A549 treated with RU486 at 1 μM for 4 hours (cell line): ENCODE results near the gene TSPY4. TPM values are rescaled to one million over a fixed set of nuclear protein-coding genes. Genes with fewer than 3 reads are reported as not detected.

Experiments used
- total RNA-seq: library from RNA; stranded (reverse); fragments of 200-300 nt; extraction: Qiagen RNA extraction; gene quantifications from 5 replicates; pipeline ENCODE4 v1.2.3, GENCODE V29; 2022; ENCODE audit warnings: low read depth

Gene TSPY4
- not detected in 5 replicates for total RNA-seq

GRCh38 chrY:9337164-9337563 is at the start of gene TSPY4:
Gene TSPY4, plus strand, starts transcription at chrY:9337464. Its CDS starts 46 bp downstream, at chrY:9337510.

GRCh38 chrY:9357497-9357896 is 20.2 kb downstream of the TSPY4 start, which contains the start of gene TSPY8:
Gene TSPY8, plus strand, starts transcription at chrY:9357797. Its CDS starts 46 bp downstream, at chrY:9357843.

Other genes starting within 250 kb of the TSPY4 start
- gene TSPY8, start 20.3 kb downstream of the TSPY4 start, total RNA-seq, result not detected in 5 replicates
- not detected in 5 replicates for gene TSPY3, start 61.0 kb downstream of the TSPY4 start, total RNA-seq
- gene TSPY1, start 129.5 kb downstream of the TSPY4 start, total RNA-seq, result not detected in 5 replicates
- gene TSPY9, start 149.8 kb downstream of the TSPY4 start, total RNA-seq, result not detected in 5 replicates
- gene TSPY10, start 190.4 kb downstream of the TSPY4 start, total RNA-seq, result not detected in 5 replicates